Natural killer cell (primary cell): Measurements from ENCODE around the gene ZNF117. TPM values are rescaled to one million over a fixed set of nuclear protein-coding genes. Genes with fewer than 3 reads are reported as not detected.
"Not testable (repeated sequence)": the region's sequence is repeated elsewhere in the genome, so short reads cannot be mapped to it uniquely, and the experiment has no call there.

Experiments
- ATAC-seq, 3 donors: fragments of 150-1000 bp in 2 of 3; fragments of 200-7000 bp in 1 of 3; cut with Tn5 transposase; 1 replicate in 1 of 3; 2 replicates in 2 of 3; pipeline ENCODE4 v1.10.0; 2021; ENCODE audit warnings: mild to moderate bottlenecking in 2 of 3, moderate library complexity in 2 of 3
- DNase-seq, 2 donors: peaks; one replicate each; pipeline versions ENCODE4 v3.0.0 to v3.0.0-alpha.2; 2013 to 2021; ENCODE audit warnings: mixed read lengths in 1 of 2
- H3K27ac ChIP-seq: one replicate; pipeline ENCODE4 v1.5.1; 2013; ENCODE audit warnings: mild to moderate bottlenecking, low read length
- H3K27me3 ChIP-seq: one replicate; pipeline ENCODE4 v1.6.1; 2013; ENCODE audit warnings: low read length; ENCODE audit not compliant: control insufficient read depth, insufficient read depth
- H3K36me3 ChIP-seq: one replicate; pipeline ENCODE4 v1.6.1; 2013; ENCODE audit warnings: low read length; ENCODE audit not compliant: control insufficient read depth, insufficient read depth
- H3K4me1 ChIP-seq: one replicate; pipeline ENCODE4 v1.6.1; 2013; ENCODE audit warnings: low read length; ENCODE audit not compliant: control insufficient read depth, insufficient read depth
- H3K4me3 ChIP-seq: one replicate; pipeline ENCODE4 v1.5.1; 2013; ENCODE audit warnings: low read length
- H3K9me3 ChIP-seq: one replicate; pipeline ENCODE4 v1.6.1; 2013; ENCODE audit warnings: low read length; ENCODE audit not compliant: control insufficient read depth, insufficient read depth
- H3K27ac Mint-ChIP-seq, 2 donors: one replicate each; pipeline ENCODE4 v1.8.0; 2022; ENCODE audit warnings: mild to moderate bottlenecking in 2 of 2, mixed read lengths in 2 of 2, moderate library complexity in 1 of 2
- H3K27me3 Mint-ChIP-seq, 2 donors: one replicate each; pipeline ENCODE4 v1.8.0; 2022; ENCODE audit warnings: low read depth in 2 of 2, mixed read lengths in 2 of 2
- H3K36me3 Mint-ChIP-seq: one replicate; pipeline ENCODE4 v1.8.0; 2022; ENCODE audit warnings: mixed read lengths
- H3K4me1 Mint-ChIP-seq, 2 donors: one replicate each; pipeline ENCODE4 v1.8.0; 2022; ENCODE audit warnings: mixed read lengths in 2 of 2
- H3K4me3 Mint-ChIP-seq: one replicate; pipeline ENCODE4 v1.8.0; 2022; ENCODE audit warnings: mild to moderate bottlenecking, moderate library complexity, mixed read lengths
- H3K9me3 Mint-ChIP-seq, 2 donors: one replicate each; pipeline ENCODE4 v1.8.0; 2022; ENCODE audit warnings: mixed read lengths in 2 of 2
- WGBS: methylation state at CpG from one replicate; pipeline ENCODE4 v1.1.7; 2013; ENCODE audit warnings: missing lambda C conversion rate; ENCODE audit not compliant: insufficient coverage; 5-methylcytosine and 5-hydroxymethylcytosine counted together
- intact Hi-C: fragments of 100-400 bp; cut with micrococcal nuclease; formaldehyde crosslinking; loops from one replicate; pipeline ENCODE4 v1.14.2; 2022
- total RNA-seq, 4 donors: library from RNA; stranded (reverse); fragments of 120-200 nt in 1 of 4; gene quantifications; one replicate each; pipeline versions ENCODE4 v1.2.3 to v1.2.4, GENCODE V29; 2013 to 2022
- TF ChIP-seq, protein P1 (sequence below): fragments of 200-600 bp; IDR thresholded peaks from one replicate; pipeline ENCODE4 v1.8.0; 2022; ENCODE audit warnings: antibody characterized with exemption

The ZNF117 gene
- total RNA-seq, 3 donors from 2014 or later (not counting 1 experiment from before 2014, with no cell fraction given), result 5.2 to 12.7 (median 6.6) TPM

DNA sequence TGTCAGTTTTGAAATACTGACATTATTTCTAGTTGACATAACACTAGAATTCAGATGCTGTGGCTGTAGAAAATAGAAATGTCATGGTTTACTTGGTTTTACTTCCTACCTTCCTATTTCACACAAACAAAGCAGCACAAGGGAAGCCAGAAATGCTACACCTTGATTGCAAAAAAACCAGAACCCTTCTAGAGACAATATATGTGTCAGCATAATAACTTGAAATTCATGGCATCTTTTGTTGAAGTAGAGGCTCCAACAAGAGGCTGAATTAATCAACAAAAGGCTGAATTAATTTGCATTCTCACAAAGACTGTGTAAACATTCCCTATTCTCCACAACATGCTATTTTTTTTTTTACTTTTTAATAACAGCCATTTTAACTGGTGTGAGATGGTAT, 25.2 kb downstream of the ZNF117 start:
- Mint-ChIP-seq H3K27ac (no peak overlapping the region), H3K4me3 (no peak overlapping the region), H3K9me3 (peaks cover 3 to 7% of the 10 kb centered on the region in 2 donors), H3K36me3 (peaks cover 25% of the 10 kb centered on the region), H3K27me3 (no peaks in the 10 kb centered on the region), H3K4me1 (no peaks in the 10 kb centered on the region)
- DNase-seq (no peak), ATAC-seq (no peak)
- Histone ChIP-seq H3K27me3 (no peaks in the 10 kb centered on the region), H3K4me1 (no peaks in the 10 kb centered on the region), H3K27ac (no peak overlapping the region), H3K36me3 (no peaks in the 10 kb centered on the region), H3K9me3 (peaks cover 8% of the 10 kb centered on the region), H3K4me3 (no peak overlapping the region)
- TF ChIP-seq, protein P1, sequence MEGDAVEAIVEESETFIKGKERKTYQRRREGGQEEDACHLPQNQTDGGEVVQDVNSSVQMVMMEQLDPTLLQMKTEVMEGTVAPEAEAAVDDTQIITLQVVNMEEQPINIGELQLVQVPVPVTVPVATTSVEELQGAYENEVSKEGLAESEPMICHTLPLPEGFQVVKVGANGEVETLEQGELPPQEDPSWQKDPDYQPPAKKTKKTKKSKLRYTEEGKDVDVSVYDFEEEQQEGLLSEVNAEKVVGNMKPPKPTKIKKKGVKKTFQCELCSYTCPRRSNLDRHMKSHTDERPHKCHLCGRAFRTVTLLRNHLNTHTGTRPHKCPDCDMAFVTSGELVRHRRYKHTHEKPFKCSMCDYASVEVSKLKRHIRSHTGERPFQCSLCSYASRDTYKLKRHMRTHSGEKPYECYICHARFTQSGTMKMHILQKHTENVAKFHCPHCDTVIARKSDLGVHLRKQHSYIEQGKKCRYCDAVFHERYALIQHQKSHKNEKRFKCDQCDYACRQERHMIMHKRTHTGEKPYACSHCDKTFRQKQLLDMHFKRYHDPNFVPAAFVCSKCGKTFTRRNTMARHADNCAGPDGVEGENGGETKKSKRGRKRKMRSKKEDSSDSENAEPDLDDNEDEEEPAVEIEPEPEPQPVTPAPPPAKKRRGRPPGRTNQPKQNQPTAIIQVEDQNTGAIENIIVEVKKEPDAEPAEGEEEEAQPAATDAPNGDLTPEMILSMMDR, result no peak
- intact Hi-C loops, result no loop called here

DNA sequence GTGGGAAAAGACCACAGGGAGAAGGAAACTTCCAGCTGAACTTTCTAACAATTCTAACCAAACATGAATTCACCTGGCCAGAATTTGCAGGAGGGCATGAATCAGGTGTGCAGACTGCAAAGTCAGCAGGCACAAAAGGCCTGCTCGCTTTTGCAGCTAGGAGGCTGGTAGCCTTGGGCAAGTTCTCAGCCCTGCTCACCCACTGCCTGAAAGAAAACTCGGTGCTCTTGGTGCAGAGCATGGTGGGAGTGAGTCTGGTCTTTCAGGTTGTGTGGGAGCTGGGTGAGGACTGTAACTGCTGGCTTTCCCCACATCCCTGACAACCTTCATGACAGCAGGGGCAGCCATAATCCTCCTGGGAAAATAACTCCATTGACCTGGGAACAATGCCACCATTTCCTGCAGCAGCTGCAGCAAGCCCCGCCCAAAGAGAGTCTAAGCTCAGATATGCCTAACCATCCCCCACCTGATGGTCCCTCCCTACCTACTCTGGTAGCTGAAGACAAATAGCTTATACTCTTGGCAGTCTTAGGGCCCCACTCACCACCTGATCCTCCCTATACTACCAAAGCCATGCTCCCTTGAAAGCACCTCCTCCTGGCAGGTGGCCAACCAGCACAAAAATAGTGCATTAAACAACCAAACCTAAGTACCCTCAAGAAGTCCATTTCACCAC, 31.6 kb downstream of the ZNF117 start:
- Histone ChIP-seq H3K4me1 (no peaks in the 10 kb centered on the region), H3K27ac (no peak overlapping the region), H3K27me3 (no peaks in the 10 kb centered on the region), H3K9me3 (peaks cover 11% of the 10 kb centered on the region), H3K36me3 (no peaks in the 10 kb centered on the region), H3K4me3 (no peak overlapping the region)
- no peak overlapping the region for H3K27ac Mint-ChIP-seq
- no peaks in the 10 kb centered on the region for H3K27me3 Mint-ChIP-seq
- intact Hi-C loops, result no loop called here
- peaks cover 7 to 10% of the 10 kb centered on the region in 2 donors for H3K9me3 Mint-ChIP-seq
- DNase-seq, result no peak
- TF ChIP-seq, protein P1, result no peak
- 89% methylated on average over 3 of the region's 3 CpGs for WGBS
- H3K4me1 Mint-ChIP-seq, result no peaks in the 10 kb centered on the region
- ATAC-seq, result no peak
- peaks cover 28% of the 10 kb centered on the region for H3K36me3 Mint-ChIP-seq
- H3K4me3 Mint-ChIP-seq, result no peak overlapping the region

- H3K4me1 Mint-ChIP-seq, result peaks cover 5 to 7% of the 10 kb centered on the region in 2 donors
- H3K27ac Mint-ChIP-seq, result no peak overlapping the region
- no peaks in the 10 kb centered on the region for H3K36me3 ChIP-seq
- ATAC-seq (peak; percentile 66 to 69 (median 68)), DNase-seq (peak in 1 of 2 donors; percentile 67)
- H3K9me3 ChIP-seq, result no peaks in the 10 kb centered on the region
- no peaks in the 10 kb centered on the region for H3K36me3 Mint-ChIP-seq
- H3K4me3 Mint-ChIP-seq, result no peak overlapping the region
- intact Hi-C loops, result loop anchor here (1.0 kb wide), 1 partner anchor 356 kb away; no protein-coding TSS in a partner anchor
- no peak overlapping the region for H3K4me3 ChIP-seq
- TF ChIP-seq, protein P1, result peak; percentile 83
- WGBS, result no CpG with 5 or more reads among the region's 1 CpG
- no peaks in the 10 kb centered on the region for H3K9me3 Mint-ChIP-seq
- peaks cover 10% of the 10 kb centered on the region for H3K4me1 ChIP-seq
- no peak overlapping the region for H3K27ac ChIP-seq
- H3K27me3 ChIP-seq, result peaks cover 21% of the 10 kb centered on the region
- peaks cover 27 to 54% of the 10 kb centered on the region in 2 donors for H3K27me3 Mint-ChIP-seq
These were observed 39.5 kb downstream of the ZNF117 start for GRCh38 chr7:64951250-64951848.

GRCh38 chr7:64950673-64951072, 40.2 kb downstream of the ZNF117 start:
- not testable (repeated sequence) for ATAC-seq, H3K4me1 Mint-ChIP-seq, H3K4me3 Mint-ChIP-seq, H3K4me3 ChIP-seq, H3K4me1 ChIP-seq, H3K36me3 ChIP-seq, DNase-seq, H3K9me3 Mint-ChIP-seq, H3K36me3 Mint-ChIP-seq, H3K9me3 ChIP-seq, H3K27ac ChIP-seq, H3K27ac Mint-ChIP-seq
- peaks cover 27% of the 10 kb centered on the region for H3K27me3 ChIP-seq
- WGBS, result 45% methylated on average over 9 of the region's 9 CpGs
- peaks cover 31 to 61% of the 10 kb centered on the region in 2 donors for H3K27me3 Mint-ChIP-seq
- intact Hi-C loops, result loop anchor here (1.0 kb wide), 1 partner anchor 357 kb away; no protein-coding TSS in a partner anchor

DNA sequence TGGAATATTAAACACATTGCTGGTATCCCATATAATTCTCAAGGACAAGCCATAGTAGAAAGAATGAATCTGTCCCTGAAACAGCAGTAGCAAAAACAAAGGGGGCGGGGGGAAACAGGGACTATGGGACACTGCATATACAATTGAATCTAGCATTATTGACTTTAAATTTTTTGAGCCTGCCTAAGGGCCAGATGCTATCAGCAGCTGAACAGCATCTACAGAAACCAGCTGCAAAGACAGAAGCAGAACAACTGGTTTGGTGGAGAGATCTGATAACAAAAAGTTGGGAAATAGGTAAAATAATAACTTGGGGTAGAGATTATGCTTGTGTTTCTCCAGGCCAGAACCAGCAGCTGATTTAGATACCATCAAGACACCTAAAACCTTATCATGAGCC, 42.1 kb downstream of the ZNF117 start:
- H3K36me3 ChIP-seq, intact Hi-C loops, DNase-seq, H3K27ac Mint-ChIP-seq, H3K4me3 ChIP-seq, H3K9me3 Mint-ChIP-seq, H3K9me3 ChIP-seq, ATAC-seq, H3K4me1 ChIP-seq, H3K4me1 Mint-ChIP-seq, H3K36me3 Mint-ChIP-seq, H3K27ac ChIP-seq, H3K4me3 Mint-ChIP-seq: not testable (repeated sequence)
- 92% methylated on average over 1 of the region's 1 CpG for WGBS
- peaks cover 34 to 66% of the 10 kb centered on the region in 2 donors for H3K27me3 Mint-ChIP-seq
- H3K27me3 ChIP-seq, result peaks cover 27% of the 10 kb centered on the region
